Osteoblast (primary cell): ENCODE measurements around the gene ZDHHC9. TPM values are rescaled to one million over a fixed set of nuclear protein-coding genes. Genes with fewer than 3 reads are reported as not detected.

Source experiments
- DNase-seq: peaks from one replicate; pipeline ENCODE4 v3.0.0; 2011; ENCODE audit warnings: low spot score, mixed read lengths; ENCODE audit not compliant: insufficient read length; ENCODE audit errors: missing footprints
- H2AFZ ChIP-seq: 2 replicates; pipeline ENCODE4 v1.6.0; 2011; ENCODE audit warnings: mild to moderate bottlenecking, low read length
- H3K27ac ChIP-seq: 2 replicates; pipeline ENCODE4 v1.5.1; 2011; ENCODE audit warnings: mild to moderate bottlenecking, low read depth, low read length, moderate library complexity
- H3K27me3 ChIP-seq: 2 replicates; pipeline ENCODE4 v1.6.0; 2012; ENCODE audit warnings: mild to moderate bottlenecking, control low read depth, inconsistent platforms, low read length, moderate library complexity; ENCODE audit not compliant: insufficient read depth
- H3K36me3 ChIP-seq: 2 replicates; pipeline ENCODE4 v1.5.1; 2011; ENCODE audit warnings: mild to moderate bottlenecking, low read length, control low read depth, moderate library complexity; ENCODE audit not compliant: insufficient read depth
- H3K4me1 ChIP-seq: 2 replicates; pipeline ENCODE4 v1.5.1; 2011; ENCODE audit warnings: mild to moderate bottlenecking, low read length, control low read depth, moderate library complexity; ENCODE audit not compliant: insufficient read depth
- H3K4me2 ChIP-seq: 2 replicates; pipeline ENCODE4 v1.6.0; 2011; ENCODE audit warnings: mild to moderate bottlenecking, low read length; ENCODE audit not compliant: insufficient read depth
- H3K4me3 ChIP-seq: fragments of 200-600 bp; sonication (generic); 3 replicates; pipeline ENCODE4 v1.5.1; 2012; ENCODE audit warnings: mild to moderate bottlenecking, low read length, inconsistent platforms; ENCODE audit not compliant: insufficient read depth
- H3K79me2 ChIP-seq: 2 replicates; pipeline ENCODE4 v1.6.0; 2012; ENCODE audit warnings: mild to moderate bottlenecking, low read length, control low read depth, inconsistent platforms; ENCODE audit not compliant: insufficient read depth
- H3K9me3 ChIP-seq: 2 replicates; pipeline ENCODE4 v1.5.1; 2011; ENCODE audit warnings: low read depth, low read length, control low read depth
- H4K20me1 ChIP-seq: 2 replicates; pipeline ENCODE4 v1.6.0; 2012; ENCODE audit warnings: mild to moderate bottlenecking, low read length, control low read depth; ENCODE audit not compliant: insufficient read depth
- CTCF ChIP-seq: IDR thresholded peaks from 2 replicates; pipeline ENCODE4 v1.5.1; 2011; ENCODE audit warnings: mild to moderate bottlenecking, low read depth, low read length, moderate library complexity; ENCODE audit errors: extremely low read depth
- total RNA-seq: library from RNA; depleted of rRNA; stranded (reverse); fragments of >200 nt; gene quantifications from 2 replicates; pipeline ENCODE4 v1.2.3, GENCODE V29; 2012

ZDHHC9 gene
- total RNA-seq, 1 donor = 28.2 TPM

GRCh38 chrX:129845616-129846190 is 2.0 kb upstream of the ZDHHC9 start:
- Histone ChIP-seq H3K4me2 (no peak overlapping the region), H3K79me2 (peaks cover 14% of the 10 kb centered on the region), H3K36me3 (peaks cover 10% of the 10 kb centered on the region), H3K27ac (no peak overlapping the region), H3K9me3 (no peaks in the 10 kb centered on the region), H3K4me1 (peaks cover 3% of the 10 kb centered on the region), H2AFZ (no peak overlapping the region), H3K4me3 (no peak overlapping the region), H4K20me1 (peaks cover 3% of the 10 kb centered on the region), H3K27me3 (peaks cover 9% of the 10 kb centered on the region)
- no peak for TF ChIP-seq CTCF
- no peak for DNase-seq

GRCh38 chrX:129843209-129843458 is 552 bp downstream of the ZDHHC9 start:
- Histone ChIP-seq H3K79me2 (peaks cover 30% of the 10 kb centered on the region), H3K9me3 (no peaks in the 10 kb centered on the region), H3K4me1 (peaks cover 3% of the 10 kb centered on the region), H3K27ac (peak overlapping the region; percentile 61), H3K4me3 (peak overlapping the region; percentile 83), H3K4me2 (peak overlapping the region; percentile 84), H3K27me3 (peaks cover 6% of the 10 kb centered on the region), H2AFZ (peak overlapping the region; percentile 81), H3K36me3 (peaks cover 13% of the 10 kb centered on the region), H4K20me1 (peaks cover 12% of the 10 kb centered on the region)
- TF ChIP-seq CTCF = no peak
- no peak for DNase-seq

- Histone ChIP-seq H3K27me3 (peaks cover 3% of the 10 kb centered on the region), H3K79me2 (peaks cover 33% of the 10 kb centered on the region), H3K4me1 (peaks cover 3% of the 10 kb centered on the region), H3K36me3 (peaks cover 16% of the 10 kb centered on the region), H3K4me2 (peak overlapping the region; percentile 84), H2AFZ (peak overlapping the region; percentile 81), H3K9me3 (no peaks in the 10 kb centered on the region), H3K27ac (peak overlapping the region; percentile 61), H4K20me1 (peaks cover 12% of the 10 kb centered on the region), H3K4me3 (peak overlapping the region; percentile 83)
- no peak for TF ChIP-seq CTCF
- no peak for DNase-seq
Observed at GRCh38 chrX:129842510-129843208, 1.0 kb downstream of the ZDHHC9 start.

- no peak overlapping the region for H3K4me2 ChIP-seq
- H3K79me2 ChIP-seq = peaks cover 37% of the 10 kb centered on the region
- no peak overlapping the region for H3K27ac ChIP-seq
- no peaks in the 10 kb centered on the region for H3K27me3 ChIP-seq
- peaks cover 14% of the 10 kb centered on the region for H4K20me1 ChIP-seq
- no peak overlapping the region for H2AFZ ChIP-seq
- no peak overlapping the region for H3K4me3 ChIP-seq
- peaks cover 3% of the 10 kb centered on the region for H3K4me1 ChIP-seq
- H3K9me3 ChIP-seq = no peaks in the 10 kb centered on the region
- no peak for TF ChIP-seq CTCF
- peaks cover 17% of the 10 kb centered on the region for H3K36me3 ChIP-seq
- DNase-seq = no peak
Observed at GRCh38 chrX:129840344-129840743, 3.3 kb downstream of the ZDHHC9 start.
